ENCODE data around the gene LTBR.
A peak's percentile ranks its signal among the peaks of the same experiment; 100 is the strongest.
"Not testable (repeated sequence)": the region's sequence is repeated elsewhere in the genome, so short reads cannot be mapped to it uniquely, and the experiment has no call there.

LTBR gene

DNA sequence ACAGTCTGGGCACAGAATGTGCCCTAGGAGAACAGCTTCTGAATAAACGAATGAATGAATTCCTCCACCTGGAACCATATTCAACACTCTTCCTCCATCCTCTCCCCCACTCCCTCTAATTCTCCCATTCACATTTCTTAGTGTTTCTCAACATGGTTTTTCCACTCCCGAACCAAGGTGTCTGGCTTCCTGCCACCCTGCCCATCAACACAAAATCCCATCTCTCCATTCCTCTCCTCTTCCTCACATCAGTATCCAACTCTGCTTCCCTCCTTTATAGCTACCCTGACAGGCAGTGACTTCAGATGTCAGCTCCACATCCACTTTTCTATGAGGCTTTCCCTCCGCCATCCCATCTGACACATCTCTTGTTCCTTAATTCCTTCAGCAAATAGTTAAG is 45.0 kb upstream of the LTBR start:
- Histone ChIP-seq H3K27ac (peak overlapping the region; percentile 98), H3K4me1 (peaks cover 82% of the 10 kb centered on the region), H3K4me2 (peak overlapping the region; percentile 99), H3K9ac (peak overlapping the region; percentile 96), H3K9me3 (no peaks in the 10 kb centered on the region), H3K4me3 (peak overlapping the region; percentile 92), H4K20me1 (peaks cover 57% of the 10 kb centered on the region), H3K27me3 (no peaks in the 10 kb centered on the region), H3K36me3 (peaks cover 24% of the 10 kb centered on the region)
- no peak for TF ChIP-seq Cebpa-rat (IDR thresholded peaks at IDR 0.05)

DNA sequence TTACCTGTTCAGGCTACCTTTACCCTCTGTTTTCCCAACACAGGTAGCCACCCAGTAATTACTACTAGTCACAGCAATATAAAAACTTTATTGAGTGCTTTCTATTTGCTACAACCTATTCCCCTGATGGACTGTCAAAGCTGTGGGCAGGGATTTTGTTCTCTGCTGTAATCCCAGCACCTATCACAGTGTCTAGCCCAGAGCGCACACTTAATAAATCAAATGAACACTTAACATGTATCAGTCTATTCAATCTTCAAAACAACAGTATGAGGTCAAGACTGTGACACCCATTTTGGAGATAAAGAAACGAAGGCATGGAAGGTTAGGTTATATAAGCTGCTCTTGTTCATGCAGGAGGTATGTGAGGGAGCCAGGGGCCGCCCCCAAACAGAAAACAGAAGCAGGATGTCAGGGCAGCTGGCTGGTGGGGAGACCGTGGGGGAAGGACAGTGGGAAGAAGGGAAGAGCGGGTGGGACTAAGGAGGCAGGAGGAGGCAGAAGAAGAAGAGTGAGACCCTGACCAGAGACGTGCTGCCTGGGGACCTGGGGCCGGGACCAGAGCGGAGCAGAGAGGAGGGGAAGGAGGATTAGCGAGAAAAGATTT is 43.8 kb upstream of the LTBR start:
- H3K4me1 ChIP-seq: peaks cover 82% of the 10 kb centered on the region
- peaks cover 45% of the 10 kb centered on the region for H4K20me1 ChIP-seq
- peak overlapping the region; percentile 96 for H3K9ac ChIP-seq
- H3K4me2 ChIP-seq: peak overlapping the region; percentile 99
- H3K4me3 ChIP-seq: peak overlapping the region; percentile 92
- peak overlapping the region; percentile 98 for H3K27ac ChIP-seq
- TF ChIP-seq Cebpa-rat (IDR thresholded peaks at IDR 0.05): no peak
- H3K9me3 ChIP-seq: no peaks in the 10 kb centered on the region
- peaks cover 12% of the 10 kb centered on the region for H3K36me3 ChIP-seq
- H3K27me3 ChIP-seq: no peaks in the 10 kb centered on the region

DNA sequence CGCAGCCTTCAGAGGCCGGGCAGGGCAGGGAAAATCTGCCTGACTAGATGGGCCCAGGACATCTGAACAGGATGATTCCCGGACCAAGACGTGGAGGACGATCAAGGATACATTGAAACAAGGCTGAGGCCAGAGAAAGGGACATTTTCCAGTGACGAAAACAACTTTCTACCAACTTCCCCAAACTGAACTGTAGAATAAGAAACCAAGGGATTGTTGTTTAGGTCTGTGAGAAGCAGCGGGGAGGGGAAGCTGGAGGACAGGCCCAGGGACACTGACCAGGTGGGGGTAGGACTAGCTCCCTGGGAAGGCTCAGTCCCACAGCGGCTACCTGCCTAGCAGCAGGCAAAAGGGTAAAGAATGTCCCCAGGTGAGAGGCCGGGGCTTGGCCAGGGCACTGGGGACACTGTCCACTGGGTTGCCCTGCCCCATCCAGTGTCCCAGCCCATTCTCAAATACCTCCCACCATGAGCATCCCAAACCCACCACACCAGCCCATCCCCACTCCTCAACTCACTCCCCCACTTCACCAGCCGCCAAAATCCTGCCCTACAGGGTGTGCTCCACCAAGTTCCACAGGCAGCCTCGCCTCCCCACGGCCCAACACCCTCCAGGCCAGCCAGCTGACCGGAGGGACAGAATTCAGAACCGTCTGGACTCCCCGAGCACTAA is 43.1 kb upstream of the LTBR start:
- peak overlapping the region; percentile 99 for H3K4me2 ChIP-seq
- peak overlapping the region; percentile 92 for H3K4me3 ChIP-seq
- H3K27ac ChIP-seq: peak overlapping the region; percentile 98
- peaks cover 8% of the 10 kb centered on the region; the same call in 1 of the 2 replicates for H3K36me3 ChIP-seq
- peaks cover 82% of the 10 kb centered on the region for H3K4me1 ChIP-seq
- H3K9ac ChIP-seq: peak overlapping the region; percentile 96
- H3K27me3 ChIP-seq: no peaks in the 10 kb centered on the region
- H3K9me3 ChIP-seq: no peaks in the 10 kb centered on the region
- H4K20me1 ChIP-seq: peaks cover 38% of the 10 kb centered on the region
- TF ChIP-seq Cebpa-rat (IDR thresholded peaks at IDR 0.05): no peak

DNA sequence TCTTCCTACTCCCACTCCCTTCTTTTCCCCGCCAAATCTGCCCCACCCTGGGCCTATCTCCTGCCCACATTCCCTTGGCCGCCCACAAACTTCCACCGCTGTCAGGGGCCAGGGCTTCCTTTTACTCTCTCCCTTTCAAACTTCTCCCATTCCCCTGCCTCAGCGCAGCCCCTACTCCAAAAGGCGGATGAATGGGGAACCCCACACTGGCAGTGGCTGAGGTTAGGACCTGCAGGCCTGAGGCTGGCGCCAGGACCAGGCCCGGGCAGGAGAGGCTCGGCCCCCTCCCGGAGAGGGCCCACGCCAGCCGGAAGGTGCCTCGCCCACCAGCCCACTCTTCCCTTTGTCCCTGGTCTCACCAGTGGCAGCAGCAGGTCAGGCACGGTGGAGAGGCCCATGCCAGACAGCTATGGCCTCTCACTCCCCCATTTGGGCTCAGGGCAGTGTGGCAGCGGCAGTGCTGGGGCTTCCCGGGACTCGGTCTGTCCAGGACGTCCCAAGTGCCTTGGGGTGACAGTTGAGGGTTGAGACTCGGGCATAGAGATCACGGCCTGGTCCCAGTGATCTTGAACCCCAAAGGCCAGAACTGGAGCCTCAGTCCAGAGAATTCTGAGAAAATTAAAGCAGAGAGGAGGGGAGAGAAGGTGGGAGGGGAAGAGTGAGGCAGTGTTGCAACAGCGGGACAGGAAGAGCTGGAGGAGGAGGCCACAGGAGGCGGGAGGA is 42.4 kb upstream of the LTBR start, which contains the start of gene TNFRSF1A:
TSS of gene TNFRSF1A (minus strand) at position 660 of the 723 bp plus-strand sequence. CDS start at position 398, 262 bp downstream.
- peaks cover 8% of the 10 kb centered on the region; the same call in 1 of the 2 replicates for H3K36me3 ChIP-seq
- no peaks in the 10 kb centered on the region for H3K9me3 ChIP-seq
- no peaks in the 10 kb centered on the region for H3K27me3 ChIP-seq
- peak within 1 kb of the TSS; percentile 96 for H3K9ac ChIP-seq
- peaks cover 31% of the 10 kb centered on the region for H4K20me1 ChIP-seq
- TF ChIP-seq Cebpa-rat (IDR thresholded peaks at IDR 0.05): peak; percentile 96
- H3K4me2 ChIP-seq: peak within 1 kb of the TSS; percentile 99
- H3K27ac ChIP-seq: peak within 1 kb of the TSS; percentile 98
- H3K4me3 ChIP-seq: peak within 1 kb of the TSS; percentile 92
- H3K4me1 ChIP-seq: peaks cover 82% of the 10 kb centered on the region

DNA sequence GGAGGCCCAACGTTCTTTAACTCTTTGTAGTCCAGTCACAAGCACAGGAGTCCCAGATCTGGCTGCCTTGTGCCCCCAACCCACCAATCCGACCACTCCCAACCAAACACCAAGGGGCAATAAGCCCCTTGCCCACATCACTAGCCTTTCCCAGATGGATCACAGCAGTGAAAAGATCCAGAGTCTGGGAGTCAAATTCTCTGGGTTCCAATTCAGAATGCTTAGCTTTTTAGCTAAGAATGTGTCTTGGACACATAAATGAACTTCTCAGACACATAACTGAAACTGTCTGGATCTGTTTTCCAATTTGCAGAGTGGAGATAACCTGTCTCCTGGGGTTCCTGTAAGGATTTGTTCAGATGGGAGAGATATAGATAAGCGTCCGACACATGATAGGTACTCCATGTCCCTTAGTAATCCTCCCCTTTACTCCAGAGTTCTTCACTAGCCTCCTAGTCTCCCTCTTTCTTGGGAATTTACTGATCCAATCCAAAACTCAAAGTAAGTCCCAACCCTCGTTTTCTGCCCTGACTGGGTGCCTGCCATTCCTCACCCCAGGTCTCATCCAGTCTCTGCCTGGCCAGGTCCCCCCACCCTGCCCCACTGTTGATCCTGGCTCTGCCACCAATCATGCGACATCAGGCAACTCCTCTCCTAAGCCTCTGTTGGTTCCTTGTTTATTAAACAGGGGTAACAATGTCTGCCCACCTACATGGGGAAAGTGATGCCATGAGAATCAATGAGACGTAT is 41.6 kb upstream of the LTBR start:
- H3K4me2 ChIP-seq: peak overlapping the region; percentile 99
- peaks cover 27% of the 10 kb centered on the region for H4K20me1 ChIP-seq
- peaks cover 8% of the 10 kb centered on the region; the same call in 1 of the 2 replicates for H3K36me3 ChIP-seq
- no peaks in the 10 kb centered on the region for H3K9me3 ChIP-seq
- H3K27me3 ChIP-seq: no peaks in the 10 kb centered on the region
- peak overlapping the region; percentile 98 for H3K27ac ChIP-seq
- peaks cover 82% of the 10 kb centered on the region for H3K4me1 ChIP-seq
- no peak for TF ChIP-seq Cebpa-rat (IDR thresholded peaks at IDR 0.05)
- H3K4me3 ChIP-seq: peak overlapping the region; percentile 92
- peak overlapping the region; percentile 96 for H3K9ac ChIP-seq

DNA sequence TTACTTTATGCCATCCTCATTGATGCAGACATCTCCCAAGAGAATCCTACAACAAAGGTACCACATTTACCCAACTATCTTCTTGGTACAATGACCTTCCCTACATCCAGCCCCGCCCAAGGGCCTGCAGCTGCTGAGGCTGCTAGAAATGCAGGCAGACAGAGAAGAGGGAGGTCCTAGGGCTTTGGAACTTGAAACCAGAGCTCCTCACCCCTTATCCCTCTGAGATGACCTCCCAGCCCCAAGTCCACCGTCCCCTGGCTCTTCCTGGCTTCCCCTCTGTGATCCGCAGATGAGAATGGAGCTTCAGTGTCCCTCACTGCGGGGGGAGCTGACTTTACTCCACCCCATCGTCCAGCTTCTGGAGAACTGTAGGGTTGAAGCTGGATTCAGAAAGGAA is 40.4 kb upstream of the LTBR start:
- Histone ChIP-seq H4K20me1 (peaks cover 20% of the 10 kb centered on the region), H3K9me3 (no peaks in the 10 kb centered on the region), H3K4me2 (peak overlapping the region; percentile 99), H3K27ac (peak overlapping the region; percentile 98), H3K9ac (peak overlapping the region; percentile 96), H3K4me1 (peaks cover 82% of the 10 kb centered on the region), H3K36me3 (peaks cover 8% of the 10 kb centered on the region; the same call in 1 of the 2 replicates), H3K4me3 (peak overlapping the region; percentile 51), H3K27me3 (no peaks in the 10 kb centered on the region)
- no peak for TF ChIP-seq Cebpa-rat (IDR thresholded peaks at IDR 0.05)

DNA sequence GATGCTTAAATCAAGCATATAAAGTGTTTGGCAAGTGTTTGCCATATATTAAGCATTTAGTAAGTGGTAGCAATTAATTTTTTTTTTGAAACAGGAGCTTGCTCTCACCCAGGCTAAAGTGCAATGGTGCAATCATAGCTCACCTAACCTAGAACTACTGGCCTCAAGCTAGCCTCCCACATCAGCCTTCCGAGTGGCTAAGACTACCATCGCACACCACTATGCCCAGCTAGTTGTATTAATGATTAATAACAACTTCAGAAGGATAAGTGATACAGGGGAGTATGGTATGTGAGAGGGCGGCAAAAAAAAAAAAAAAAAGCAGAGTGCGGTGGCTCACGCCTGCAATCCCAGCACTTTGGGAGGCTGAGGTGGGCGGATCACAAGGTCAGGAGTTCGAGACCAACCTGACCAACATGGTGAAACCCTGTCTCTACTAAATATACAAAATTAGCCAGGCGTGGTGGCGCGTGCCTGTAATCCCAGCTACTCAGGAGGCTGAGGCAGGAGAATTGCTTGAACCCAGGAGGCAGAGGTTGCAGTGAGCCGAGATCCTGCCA is 39.8 kb upstream of the LTBR start:
- H3K27me3 ChIP-seq, H3K36me3 ChIP-seq, H3K9me3 ChIP-seq: not testable (repeated sequence)
- Histone ChIP-seq H3K4me2 (peak overlapping the region; percentile 99), H3K4me3 (peak overlapping the region; percentile 51; the same call in 1 of the 2 replicates), H3K4me1 (peaks cover 82% of the 10 kb centered on the region), H3K9ac (peak overlapping the region; percentile 96), H4K20me1 (peaks cover 14% of the 10 kb centered on the region), H3K27ac (peak overlapping the region; percentile 98)

DNA sequence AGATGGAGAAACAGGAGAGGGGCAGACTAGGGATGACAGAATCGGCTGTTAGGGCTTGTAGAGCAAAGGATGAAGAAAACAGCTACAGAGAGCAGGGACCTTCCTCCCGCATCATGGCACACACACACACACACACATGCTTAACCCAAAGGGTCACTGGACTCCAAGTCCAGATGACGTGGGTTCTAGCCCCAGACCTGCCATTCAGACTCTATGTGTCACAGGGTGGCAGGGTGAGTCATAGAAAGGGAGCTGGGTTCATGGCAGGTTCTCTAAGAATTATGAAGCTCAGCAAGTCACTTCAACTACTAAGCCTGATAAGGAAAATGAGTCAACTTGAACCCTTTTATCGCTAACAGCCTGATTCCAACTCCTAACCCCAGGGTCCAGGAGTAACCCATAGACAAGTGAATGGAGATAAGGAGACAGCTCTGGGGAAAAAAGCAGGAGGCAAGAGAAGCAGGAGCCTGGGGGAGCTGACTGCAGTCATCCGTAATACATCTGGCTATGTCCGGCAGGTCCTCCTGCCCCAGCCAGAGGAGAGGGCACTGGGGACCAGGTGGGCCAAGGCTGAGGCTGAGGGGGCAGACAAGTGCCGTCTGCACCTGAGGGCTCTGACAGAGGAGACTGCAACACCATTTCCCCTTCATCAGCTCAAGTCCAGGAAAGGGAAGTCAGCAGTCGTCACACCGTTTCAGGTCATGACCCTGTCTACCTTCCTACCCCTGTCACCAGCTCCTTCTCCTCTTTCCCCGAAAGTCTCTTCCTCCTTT is 38.5 kb upstream of the LTBR start:
- Histone ChIP-seq H4K20me1 (0 out of 2 replicates have a peak, but pooled peaks cover under 1% of the 10 kb centered on the region), H3K27ac (peak overlapping the region; percentile 84), H3K9me3 (no peaks in the 10 kb centered on the region), H3K4me1 (peaks cover 85% of the 10 kb centered on the region), H3K4me3 (no peak overlapping the region), H3K27me3 (no peaks in the 10 kb centered on the region), H3K9ac (no peak overlapping the region; the same call in 1 of the 2 replicates), H3K4me2 (peak overlapping the region; percentile 99), H3K36me3 (no peaks in the 10 kb centered on the region)
- TF ChIP-seq Cebpa-rat (IDR thresholded peaks at IDR 0.05): no peak

All from BLaER1 (cell line).